Measurements from ENCODE around the gene TLDC2.

The TLDC2 gene

GRCh38 chr20:36856195-36856594, 19.7 kb upstream of the TLDC2 start:
- TF ChIP-seq FOXM1 (IDR thresholded peaks at IDR 0.05; ENCODE audit: borderline replicate concordance), result no peak
- TF ChIP-seq LEF1 (IDR thresholded peaks at IDR 0.05; ENCODE audit: borderline replicate concordance), result no peak
- TF ChIP-seq BHLHE40 (IDR thresholded peaks at IDR 0.05; ENCODE audit: borderline replicate concordance), result no peak
- no peak for TF ChIP-seq FOXK2 (IDR thresholded peaks at IDR 0.05)
- TF ChIP-seq L3MBTL2 (conservative IDR thresholded peaks at IDR 0.05), result no peak
- no peak for TF ChIP-seq FOXA1 (IDR thresholded peaks at IDR 0.05)
- no peak for TF ChIP-seq ARNT (IDR thresholded peaks at IDR 0.05)
- no peak for TF ChIP-seq ELF4 (IDR thresholded peaks at IDR 0.05)
- no peak for TF ChIP-seq ZNF384 (IDR thresholded peaks at IDR 0.05)
- TF ChIP-seq PKNOX1 (IDR thresholded peaks at IDR 0.05), result no peak
- TF ChIP-seq SUZ12 (IDR thresholded peaks at IDR 0.05), result no peak
- no peak for TF ChIP-seq CTBP1 (IDR thresholded peaks at IDR 0.05; ENCODE audit: borderline replicate concordance)
- no peak for TF ChIP-seq SP1 (IDR thresholded peaks at IDR 0.05)
- no peak for TF ChIP-seq HDGF (IDR thresholded peaks at IDR 0.05; ENCODE audit: borderline replicate concordance)
- TF ChIP-seq NFRKB (IDR thresholded peaks at IDR 0.05), result no peak
- no peak for TF ChIP-seq TARDBP (IDR thresholded peaks at IDR 0.05)

GRCh38 chr20:36856691-36857635, 19.0 kb upstream of the TLDC2 start:
- ChIA-PET CTCF (no interaction called here), POLR2A (no interaction called here)
- TF ChIP-seq SP1 (IDR thresholded peaks at IDR 0.05), result no peak
- no peak for TF ChIP-seq NFRKB (IDR thresholded peaks at IDR 0.05)
- no peak for TF ChIP-seq TARDBP (IDR thresholded peaks at IDR 0.05)
- TF ChIP-seq ARNT (IDR thresholded peaks at IDR 0.05), result no peak
- TF ChIP-seq BHLHE40 (IDR thresholded peaks at IDR 0.05; ENCODE audit: borderline replicate concordance), result no peak
- TF ChIP-seq CTBP1 (IDR thresholded peaks at IDR 0.05; ENCODE audit: borderline replicate concordance), result no peak
- TF ChIP-seq SUZ12 (IDR thresholded peaks at IDR 0.05), result no peak
- TF ChIP-seq PKNOX1 (IDR thresholded peaks at IDR 0.05), result no peak
- no peak for DNase-seq (ENCODE audit: extremely low spot score)

More at GRCh38 chr20:36856195-36856594, 19.7 kb upstream of the TLDC2 start:
- ChIA-PET POLR2A (no interaction called here), CTCF (no interaction called here)
- DNase-seq (ENCODE audit: extremely low spot score), result no peak

- ChIA-PET POLR2A (no interaction called here), CTCF (no interaction called here)
- no peak for TF ChIP-seq NFRKB (IDR thresholded peaks at IDR 0.05)
- no peak for TF ChIP-seq ARNT (IDR thresholded peaks at IDR 0.05)
- TF ChIP-seq FOXK2 (IDR thresholded peaks at IDR 0.05), result no peak
- no peak for TF ChIP-seq BHLHE40 (IDR thresholded peaks at IDR 0.05; ENCODE audit: borderline replicate concordance)
- TF ChIP-seq HDGF (IDR thresholded peaks at IDR 0.05; ENCODE audit: borderline replicate concordance), result no peak
- TF ChIP-seq LEF1 (IDR thresholded peaks at IDR 0.05; ENCODE audit: borderline replicate concordance), result no peak
- no peak for TF ChIP-seq SP1 (IDR thresholded peaks at IDR 0.05)
- TF ChIP-seq FOXA1 (IDR thresholded peaks at IDR 0.05), result no peak
- TF ChIP-seq FOXM1 (IDR thresholded peaks at IDR 0.05; ENCODE audit: borderline replicate concordance), result no peak
- no peak for TF ChIP-seq ELF4 (IDR thresholded peaks at IDR 0.05)
- TF ChIP-seq CTBP1 (IDR thresholded peaks at IDR 0.05; ENCODE audit: borderline replicate concordance), result no peak
- no peak for TF ChIP-seq L3MBTL2 (conservative IDR thresholded peaks at IDR 0.05)
- no peak for TF ChIP-seq PKNOX1 (IDR thresholded peaks at IDR 0.05)
- no peak for TF ChIP-seq SUZ12 (IDR thresholded peaks at IDR 0.05)
- no peak for TF ChIP-seq TARDBP (IDR thresholded peaks at IDR 0.05)
- TF ChIP-seq ZNF384 (IDR thresholded peaks at IDR 0.05), result no peak
- no peak for DNase-seq (ENCODE audit: extremely low spot score)
Measured at GRCh38 chr20:36859282-36859555, 16.7 kb upstream of the TLDC2 start.

- CTCF ChIA-PET, result no interaction called here
- no peak for DNase-seq (ENCODE audit: extremely low spot score)
- POLR2A ChIA-PET, result no interaction called here
- TF ChIP-seq BHLHE40 (IDR thresholded peaks at IDR 0.05; ENCODE audit: borderline replicate concordance) (no peak), L3MBTL2 (conservative IDR thresholded peaks at IDR 0.05) (no peak), PKNOX1 (IDR thresholded peaks at IDR 0.05) (no peak), LEF1 (IDR thresholded peaks at IDR 0.05; ENCODE audit: borderline replicate concordance) (no peak), TARDBP (IDR thresholded peaks at IDR 0.05) (no peak), CTBP1 (IDR thresholded peaks at IDR 0.05; ENCODE audit: borderline replicate concordance) (no peak), NFRKB (IDR thresholded peaks at IDR 0.05) (no peak), ZNF384 (IDR thresholded peaks at IDR 0.05) (no peak), ELF4 (IDR thresholded peaks at IDR 0.05) (no peak), FOXK2 (IDR thresholded peaks at IDR 0.05) (no peak), HDGF (IDR thresholded peaks at IDR 0.05; ENCODE audit: borderline replicate concordance) (no peak), ARNT (IDR thresholded peaks at IDR 0.05) (no peak)
Measured at GRCh38 chr20:36859700-36860330, 16.1 kb upstream of the TLDC2 start.

- ChIA-PET POLR2A (interaction anchor here (1.1 kb wide), 1 partner anchor 87 kb away, joined by 3 read pairs; the partner anchor contains the start of gene DSN1), CTCF (no interaction called here)
- TF ChIP-seq ARNT (IDR thresholded peaks at IDR 0.05), result no peak
- TF ChIP-seq ELF4 (IDR thresholded peaks at IDR 0.05), result no peak
- TF ChIP-seq LEF1 (IDR thresholded peaks at IDR 0.05; ENCODE audit: borderline replicate concordance), result no peak
- no peak for TF ChIP-seq PKNOX1 (IDR thresholded peaks at IDR 0.05)
- TF ChIP-seq FOXA1 (IDR thresholded peaks at IDR 0.05), result no peak
- no peak for TF ChIP-seq BHLHE40 (IDR thresholded peaks at IDR 0.05; ENCODE audit: borderline replicate concordance)
- TF ChIP-seq L3MBTL2 (conservative IDR thresholded peaks at IDR 0.05), result no peak
- TF ChIP-seq CTBP1 (IDR thresholded peaks at IDR 0.05; ENCODE audit: borderline replicate concordance), result no peak
- no peak for TF ChIP-seq SP1 (IDR thresholded peaks at IDR 0.05)
- no peak for TF ChIP-seq TARDBP (IDR thresholded peaks at IDR 0.05)
- TF ChIP-seq SUZ12 (IDR thresholded peaks at IDR 0.05), result no peak
- no peak for DNase-seq (ENCODE audit: extremely low spot score)
Measured at GRCh38 chr20:36860339-36860738, 15.6 kb upstream of the TLDC2 start.
